ENCODE measurements around the gene TMEM132E.

Gene TMEM132E

DNA sequence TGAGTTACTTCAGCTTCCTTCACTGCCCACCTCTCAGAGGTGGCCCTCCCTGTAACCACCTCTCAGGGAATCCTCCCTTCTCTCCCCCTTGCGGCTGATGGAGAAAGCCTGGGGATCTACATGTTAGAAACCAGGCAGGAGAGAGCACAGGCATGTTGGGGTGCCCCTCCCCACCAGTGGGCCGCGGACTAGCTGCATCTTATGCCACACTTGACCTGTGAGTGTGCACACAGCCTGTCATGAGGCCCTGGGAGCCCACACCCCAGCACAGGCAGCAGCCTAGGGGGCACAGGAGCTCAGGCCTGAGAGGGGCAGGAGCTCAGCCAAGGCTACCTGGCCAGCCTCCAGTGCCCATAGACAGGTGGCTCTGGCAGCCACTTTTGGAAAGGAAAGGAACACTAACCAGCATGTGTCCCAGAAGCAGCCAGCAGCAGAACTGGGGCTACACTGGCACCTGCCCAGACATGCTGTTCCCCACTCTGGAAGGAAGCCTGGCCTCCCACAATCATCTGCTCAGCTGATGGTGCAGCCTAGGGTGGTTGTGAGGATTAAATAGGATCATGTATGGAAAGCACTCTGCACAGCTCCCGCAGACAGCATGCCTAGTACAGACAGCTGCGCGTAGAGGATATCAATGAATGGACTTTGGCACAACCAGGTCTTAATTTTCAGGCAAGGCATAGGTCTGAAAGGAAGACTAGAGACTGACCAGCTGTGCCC is 60.5 kb downstream of the TMEM132E start:
- Mint-ChIP-seq H3K27me3 (ENCODE audit: low read depth, poor library complexity) (peaks cover 91% of the 10 kb centered on the region), H3K27ac (no peak overlapping the region), H3K9me3 (no peaks in the 10 kb centered on the region), H3K36me3 (ENCODE audit: low read depth) (no peaks in the 10 kb centered on the region), H3K4me1 (peaks cover 11% of the 10 kb centered on the region), H3K4me3 (no peak overlapping the region)
- TF ChIP-seq, protein P1, sequence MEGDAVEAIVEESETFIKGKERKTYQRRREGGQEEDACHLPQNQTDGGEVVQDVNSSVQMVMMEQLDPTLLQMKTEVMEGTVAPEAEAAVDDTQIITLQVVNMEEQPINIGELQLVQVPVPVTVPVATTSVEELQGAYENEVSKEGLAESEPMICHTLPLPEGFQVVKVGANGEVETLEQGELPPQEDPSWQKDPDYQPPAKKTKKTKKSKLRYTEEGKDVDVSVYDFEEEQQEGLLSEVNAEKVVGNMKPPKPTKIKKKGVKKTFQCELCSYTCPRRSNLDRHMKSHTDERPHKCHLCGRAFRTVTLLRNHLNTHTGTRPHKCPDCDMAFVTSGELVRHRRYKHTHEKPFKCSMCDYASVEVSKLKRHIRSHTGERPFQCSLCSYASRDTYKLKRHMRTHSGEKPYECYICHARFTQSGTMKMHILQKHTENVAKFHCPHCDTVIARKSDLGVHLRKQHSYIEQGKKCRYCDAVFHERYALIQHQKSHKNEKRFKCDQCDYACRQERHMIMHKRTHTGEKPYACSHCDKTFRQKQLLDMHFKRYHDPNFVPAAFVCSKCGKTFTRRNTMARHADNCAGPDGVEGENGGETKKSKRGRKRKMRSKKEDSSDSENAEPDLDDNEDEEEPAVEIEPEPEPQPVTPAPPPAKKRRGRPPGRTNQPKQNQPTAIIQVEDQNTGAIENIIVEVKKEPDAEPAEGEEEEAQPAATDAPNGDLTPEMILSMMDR (IDR thresholded peaks at IDR 0.05): no peak
- DNase-seq: no peak

GRCh38 chr17:34641368-34641767 is 62.0 kb downstream of the TMEM132E start:
- no peaks in the 10 kb centered on the region for H3K36me3 Mint-ChIP-seq (ENCODE audit: low read depth)
- no peak for DNase-seq
- TF ChIP-seq, protein P1 (IDR thresholded peaks at IDR 0.05): no peak

GRCh38 chr17:34644941-34645550 is 65.7 kb downstream of the TMEM132E start:
- H3K4me3 Mint-ChIP-seq: no peak overlapping the region
- TF ChIP-seq, protein P1 (IDR thresholded peaks at IDR 0.05): no peak
- H3K4me1 Mint-ChIP-seq: peaks cover 10% of the 10 kb centered on the region

More at GRCh38 chr17:34641368-34641767, 62.0 kb downstream of the TMEM132E start:
- Mint-ChIP-seq H3K27me3 (ENCODE audit: low read depth, poor library complexity) (peaks cover 88% of the 10 kb centered on the region), H3K27ac (no peak overlapping the region), H3K4me3 (no peak overlapping the region), H3K4me1 (peaks cover 10% of the 10 kb centered on the region), H3K9me3 (no peaks in the 10 kb centered on the region)

GRCh38 chr17:34645594-34645993 is 66.2 kb downstream of the TMEM132E start:
- Mint-ChIP-seq H3K4me3 (no peak overlapping the region), H3K4me1 (peaks cover 10% of the 10 kb centered on the region), H3K9me3 (no peaks in the 10 kb centered on the region), H3K27ac (no peak overlapping the region), H3K27me3 (ENCODE audit: low read depth, poor library complexity) (peaks cover 77% of the 10 kb centered on the region), H3K36me3 (ENCODE audit: low read depth) (no peaks in the 10 kb centered on the region)
- DNase-seq: no peak
- TF ChIP-seq, protein P1 (IDR thresholded peaks at IDR 0.05): no peak

More at GRCh38 chr17:34644941-34645550, 65.7 kb downstream of the TMEM132E start:
- Mint-ChIP-seq H3K27me3 (ENCODE audit: low read depth, poor library complexity) (peaks cover 77% of the 10 kb centered on the region), H3K36me3 (ENCODE audit: low read depth) (no peaks in the 10 kb centered on the region), H3K9me3 (no peaks in the 10 kb centered on the region), H3K27ac (no peak overlapping the region)
- DNase-seq: no peak

DNA sequence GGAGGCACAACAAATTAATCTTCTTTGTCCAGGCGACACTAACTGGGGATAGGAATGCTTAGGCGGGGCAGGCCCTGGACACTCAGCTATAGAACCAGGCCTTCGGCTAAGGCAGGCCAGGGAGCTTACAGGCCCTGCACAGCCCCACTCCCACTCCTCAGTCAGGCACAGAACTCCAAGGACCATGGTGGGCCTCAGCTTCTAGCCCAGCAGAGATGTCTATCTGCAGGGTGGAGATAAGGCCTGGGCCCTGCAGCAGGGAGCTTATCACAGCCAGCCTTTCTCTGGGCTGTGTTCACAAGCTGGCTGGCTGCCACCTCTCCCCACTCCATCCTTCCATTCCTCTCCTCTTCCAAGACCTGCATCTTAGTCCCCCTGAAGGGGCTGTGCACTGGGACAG is 68.1 kb downstream of the TMEM132E start:
- no peaks in the 10 kb centered on the region for H3K9me3 Mint-ChIP-seq
- H3K36me3 Mint-ChIP-seq (ENCODE audit: low read depth): no peaks in the 10 kb centered on the region
- no peak for DNase-seq
- no peak overlapping the region for H3K4me3 Mint-ChIP-seq
- H3K4me1 Mint-ChIP-seq: peaks cover 10% of the 10 kb centered on the region
- peaks cover 72% of the 10 kb centered on the region for H3K27me3 Mint-ChIP-seq (ENCODE audit: low read depth, poor library complexity)
- H3K27ac Mint-ChIP-seq: no peak overlapping the region
- TF ChIP-seq, protein P1 (IDR thresholded peaks at IDR 0.05): no peak
